GM21619 (cell line): Measurements from ENCODE around the gene NUDT8.
"Not testable (repeated sequence)": the region's sequence is repeated elsewhere in the genome, so short reads cannot be mapped to it uniquely, and the experiment has no call there.

ENCODE experiments used
- ATAC-seq: cut with Tn5 transposase; IDR thresholded peaks from one replicate; pipeline ENCODE4 v1.9.1; 2021; ENCODE audit not compliant: unreplicated experiment

NUDT8 gene

DNA sequence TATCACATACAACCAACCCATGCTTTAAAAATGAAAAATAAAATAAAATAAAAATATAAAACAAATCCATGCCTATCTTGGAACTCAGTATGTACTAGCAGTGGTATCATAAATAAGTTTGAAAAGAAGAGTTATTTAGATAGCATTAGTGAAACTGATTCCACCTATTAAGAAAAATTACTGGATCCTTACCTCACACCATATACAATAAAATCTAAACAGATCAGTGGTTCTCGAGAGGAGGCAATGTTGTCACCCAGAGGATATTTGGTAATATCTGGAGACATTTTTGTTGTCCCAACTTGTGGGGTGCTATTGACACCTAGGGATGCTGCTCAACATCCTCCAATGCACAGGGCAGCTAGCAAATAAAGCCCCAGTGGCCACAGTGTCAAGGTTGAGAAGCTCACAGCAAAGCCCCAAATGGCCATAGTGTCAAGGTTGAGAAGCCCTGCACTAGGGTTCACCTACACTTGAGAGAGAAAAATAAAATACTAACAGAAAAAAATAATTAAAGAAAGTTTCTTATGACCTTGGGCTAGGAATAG lies 32.9 kb downstream of the NUDT8 start:
- no peak for ATAC-seq

DNA sequence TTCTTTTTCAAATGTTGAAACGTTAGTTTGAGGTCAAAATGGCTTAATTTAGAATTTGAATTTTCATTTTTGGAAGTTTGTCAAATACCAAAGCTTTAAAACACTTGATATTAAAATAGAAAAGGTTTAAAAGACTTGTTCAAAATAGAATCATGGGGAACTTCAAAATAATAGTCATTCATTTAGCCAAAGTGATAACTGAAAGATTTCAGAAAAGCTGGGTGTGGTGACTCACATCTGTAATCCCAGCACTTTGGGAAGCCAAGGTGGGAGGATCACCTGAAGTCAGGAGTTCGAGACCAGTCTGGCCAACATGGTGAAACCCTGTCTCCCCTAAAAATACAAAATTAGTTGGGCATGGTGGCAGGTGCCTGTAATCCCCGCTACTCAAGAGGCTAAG lies 35.3 kb downstream of the NUDT8 start:
- ATAC-seq, result no peak

DNA sequence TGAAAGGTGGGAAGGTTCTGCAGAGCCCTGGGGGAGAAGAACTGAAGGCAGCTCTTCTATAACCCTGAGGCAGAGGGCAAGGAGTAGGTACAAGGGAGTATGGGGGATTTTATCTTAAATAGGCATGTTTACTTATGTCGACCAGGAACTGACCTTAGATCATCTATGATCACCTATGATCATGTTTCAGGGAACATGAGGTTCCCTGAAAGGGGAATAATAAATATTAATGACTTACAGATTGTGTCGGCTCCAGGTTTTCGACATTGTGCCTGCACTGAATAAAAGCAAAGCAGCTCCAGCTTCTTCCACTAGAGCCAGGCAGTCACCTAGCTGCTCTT lies 36.2 kb downstream of the NUDT8 start:
- ATAC-seq, result no peak

DNA sequence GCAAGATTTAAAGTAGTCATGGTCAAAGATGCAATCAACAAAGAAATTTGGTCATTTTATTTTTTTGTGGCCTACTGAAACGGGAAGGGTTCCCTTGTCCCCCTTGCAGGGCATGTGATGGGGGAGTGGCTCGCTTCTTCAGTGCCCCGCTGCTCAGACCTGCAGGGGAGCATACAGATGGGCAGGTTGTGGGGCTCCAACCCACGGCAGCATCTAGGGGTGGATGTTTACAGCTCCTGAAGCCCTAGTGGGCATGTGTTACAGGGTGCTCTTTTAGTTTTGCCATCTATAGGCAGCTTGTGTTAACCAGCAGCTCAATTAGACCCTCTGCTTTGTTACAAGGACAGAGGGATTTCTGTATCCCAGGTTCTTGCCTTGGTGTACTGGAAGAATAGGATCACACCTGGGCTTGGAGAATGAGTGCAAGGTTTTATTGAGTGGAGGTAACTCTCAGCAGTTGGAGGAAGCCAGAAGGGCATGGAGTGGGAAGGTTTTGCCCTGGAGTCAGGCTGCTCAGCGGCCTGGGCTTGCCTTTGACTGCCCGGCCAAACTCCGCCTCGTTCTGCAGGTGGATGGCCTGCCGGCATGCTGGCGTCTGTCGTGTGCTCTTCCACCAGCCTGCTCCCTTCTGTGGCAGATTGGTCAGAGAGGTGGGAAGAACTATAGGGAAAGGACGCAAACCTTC lies 36.7 kb downstream of the NUDT8 start:
- no peak for ATAC-seq

DNA sequence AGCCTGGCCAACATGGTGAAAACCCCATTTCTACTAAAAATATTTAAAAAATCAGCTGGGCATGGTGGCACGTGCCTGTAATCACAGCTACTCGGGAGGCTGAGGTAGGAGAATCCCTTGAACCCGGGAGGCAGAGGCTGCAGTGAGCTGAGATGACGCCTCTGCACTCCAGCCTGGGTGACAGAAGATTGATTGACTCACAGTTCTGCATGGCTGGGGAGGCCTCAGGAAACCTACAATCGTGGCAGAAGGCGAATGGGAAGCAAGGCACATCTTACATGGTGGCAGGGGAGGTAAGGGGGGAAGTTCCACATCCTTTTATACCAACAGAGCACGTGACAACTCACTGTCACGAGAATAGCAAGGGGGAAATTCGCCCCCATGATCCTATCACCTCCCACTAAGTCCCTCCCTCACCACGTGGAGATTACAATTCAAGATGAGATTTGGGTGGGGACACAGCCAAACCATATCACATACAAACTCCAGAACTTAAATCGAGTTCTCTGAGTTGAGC lies 40.8 kb downstream of the NUDT8 start:
- not testable (repeated sequence) for ATAC-seq

DNA sequence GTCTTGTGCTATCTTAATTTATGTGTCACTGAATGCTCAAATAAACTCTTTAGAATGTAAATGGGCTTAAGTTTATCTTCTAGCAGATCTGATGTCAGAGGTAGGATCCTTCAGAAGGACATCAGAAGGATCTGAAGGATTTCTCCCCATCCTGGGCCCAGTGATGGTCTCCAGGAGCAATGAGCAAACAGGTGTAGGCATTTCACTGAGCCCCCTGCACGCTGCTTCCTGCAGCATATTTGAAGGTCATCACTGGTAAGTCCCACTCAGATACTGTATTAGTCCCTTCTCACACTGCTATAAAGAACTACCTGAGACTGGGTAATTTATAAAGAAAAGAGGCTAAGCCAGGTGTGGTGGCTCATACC lies 41.6 kb downstream of the NUDT8 start:
- peak; percentile 26 for ATAC-seq

DNA sequence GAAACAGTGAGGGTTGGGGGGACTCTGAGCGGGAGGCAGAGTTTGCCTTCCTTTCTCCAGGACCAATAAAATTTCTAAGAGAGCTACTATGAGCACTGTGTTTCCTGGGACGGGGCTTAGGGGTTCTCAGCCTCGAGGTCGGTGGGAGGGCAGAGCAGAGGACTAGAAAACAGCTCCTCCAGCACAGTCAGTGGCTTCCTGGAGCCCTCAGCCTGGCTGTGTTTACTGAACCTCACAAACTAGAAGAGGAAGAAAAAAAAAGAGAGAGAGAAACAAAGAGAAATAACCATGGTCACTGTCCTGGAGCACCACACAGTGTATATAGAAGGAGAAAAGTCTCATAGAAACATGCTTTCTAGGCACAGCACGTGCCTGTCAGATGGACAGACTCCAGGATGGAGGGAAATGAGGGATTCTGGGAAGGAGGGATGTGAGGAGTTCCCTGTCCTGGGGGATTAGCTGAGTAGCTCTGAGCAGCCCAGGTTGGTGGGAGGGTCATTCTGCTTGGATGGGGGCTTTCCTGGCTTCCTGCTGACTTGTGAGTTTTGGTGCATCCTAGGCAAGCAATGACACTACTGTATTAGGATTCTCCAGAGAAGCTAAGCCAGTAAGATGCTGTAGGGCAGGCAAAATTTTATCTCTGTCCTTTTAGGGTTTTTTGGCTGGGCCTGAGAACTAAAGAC lies 43.0 kb downstream of the NUDT8 start:
- no peak for ATAC-seq

DNA sequence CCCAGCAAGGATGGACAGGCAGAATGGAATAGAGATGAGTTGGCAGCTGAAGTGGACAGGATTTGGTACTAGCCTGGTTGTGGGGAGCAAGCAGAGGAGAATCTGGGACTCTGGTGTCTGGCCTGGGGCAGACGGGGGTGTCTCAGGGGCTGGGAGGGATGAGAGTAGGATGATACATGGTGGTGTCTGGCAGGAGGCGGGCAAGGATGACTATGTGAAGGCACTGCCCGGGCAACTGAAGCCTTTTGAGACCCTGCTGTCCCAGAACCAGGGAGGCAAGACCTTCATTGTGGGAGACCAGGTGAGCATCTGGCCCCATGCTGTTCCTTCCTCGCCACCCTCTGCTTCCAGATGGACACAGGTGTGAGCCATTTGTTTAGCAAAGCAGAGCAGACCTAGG lies 43.8 kb downstream of the NUDT8 start:
- ATAC-seq, result no peak

DNA sequence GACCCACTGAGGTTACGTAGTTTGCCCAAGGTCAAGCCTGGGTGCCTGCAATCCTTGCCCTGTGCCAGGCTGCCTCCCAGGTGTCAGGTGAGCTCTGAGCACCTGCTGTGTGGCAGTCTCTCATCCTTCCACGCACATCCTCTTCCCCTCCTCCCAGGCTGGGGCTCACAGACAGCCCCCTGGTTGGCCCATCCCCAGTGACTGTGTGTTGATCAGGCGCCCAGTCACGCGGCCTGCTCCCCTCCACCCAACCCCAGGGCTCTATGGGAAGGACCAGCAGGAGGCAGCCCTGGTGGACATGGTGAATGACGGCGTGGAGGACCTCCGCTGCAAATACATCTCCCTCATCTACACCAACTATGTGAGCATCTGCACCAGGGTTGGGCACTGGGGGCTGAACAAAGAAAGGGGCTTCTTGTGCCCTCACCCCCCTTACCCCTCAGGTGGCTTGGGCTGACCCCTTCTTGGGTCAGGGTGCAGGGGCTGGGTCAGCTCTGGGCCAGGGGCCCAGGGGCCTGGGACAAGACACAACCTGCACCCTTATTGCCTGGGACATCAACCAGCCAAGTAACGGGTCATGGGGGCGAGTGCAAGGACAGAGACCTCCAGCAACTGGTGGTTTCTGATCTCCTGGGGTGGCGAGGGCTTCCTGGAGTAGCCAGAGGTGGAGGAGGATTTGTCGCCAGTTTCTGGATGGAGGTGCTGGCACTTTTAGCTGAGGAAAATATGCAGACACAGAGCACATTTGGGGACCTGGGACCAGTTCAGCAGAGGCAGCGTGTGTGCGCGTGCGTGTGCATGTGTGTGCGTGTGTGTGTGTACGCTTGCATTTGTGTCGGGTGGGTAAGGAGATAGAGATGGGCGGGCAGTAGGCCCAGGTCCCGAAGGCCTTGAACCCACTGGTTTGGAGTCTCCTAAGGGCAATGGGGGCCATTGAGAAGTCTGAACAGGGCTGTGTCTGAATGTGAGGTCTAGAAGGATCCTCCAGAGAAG lies 44.6 kb downstream of the NUDT8 start:
- no peak for ATAC-seq

DNA sequence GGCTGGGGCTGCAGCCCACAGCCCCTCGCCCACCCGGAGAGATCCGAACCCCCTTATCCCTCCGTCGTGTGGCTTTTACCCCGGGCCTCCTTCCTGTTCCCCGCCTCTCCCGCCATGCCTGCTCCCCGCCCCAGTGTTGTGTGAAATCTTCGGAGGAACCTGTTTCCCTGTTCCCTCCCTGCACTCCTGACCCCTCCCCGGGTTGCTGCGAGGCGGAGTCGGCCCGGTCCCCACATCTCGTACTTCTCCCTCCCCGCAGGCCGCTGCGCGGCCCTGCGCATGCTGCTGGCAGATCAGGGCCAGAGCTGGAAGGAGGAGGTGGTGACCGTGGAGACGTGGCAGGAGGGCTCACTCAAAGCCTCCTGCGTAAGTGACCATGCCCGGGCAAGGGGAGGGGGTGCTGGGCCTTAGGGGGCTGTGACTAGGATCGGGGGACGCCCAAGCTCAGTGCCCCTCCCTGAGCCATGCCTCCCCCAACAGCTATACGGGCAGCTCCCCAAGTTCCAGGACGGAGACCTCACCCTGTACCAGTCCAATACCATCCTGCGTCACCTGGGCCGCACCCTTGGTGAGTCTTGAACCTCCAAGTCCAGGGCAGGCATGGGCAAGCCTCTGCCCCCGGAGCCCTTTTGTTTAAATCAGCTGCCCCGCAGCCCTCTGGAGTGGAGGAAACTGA lies 45.4 kb downstream of the NUDT8 start:
- ATAC-seq, result no peak

DNA sequence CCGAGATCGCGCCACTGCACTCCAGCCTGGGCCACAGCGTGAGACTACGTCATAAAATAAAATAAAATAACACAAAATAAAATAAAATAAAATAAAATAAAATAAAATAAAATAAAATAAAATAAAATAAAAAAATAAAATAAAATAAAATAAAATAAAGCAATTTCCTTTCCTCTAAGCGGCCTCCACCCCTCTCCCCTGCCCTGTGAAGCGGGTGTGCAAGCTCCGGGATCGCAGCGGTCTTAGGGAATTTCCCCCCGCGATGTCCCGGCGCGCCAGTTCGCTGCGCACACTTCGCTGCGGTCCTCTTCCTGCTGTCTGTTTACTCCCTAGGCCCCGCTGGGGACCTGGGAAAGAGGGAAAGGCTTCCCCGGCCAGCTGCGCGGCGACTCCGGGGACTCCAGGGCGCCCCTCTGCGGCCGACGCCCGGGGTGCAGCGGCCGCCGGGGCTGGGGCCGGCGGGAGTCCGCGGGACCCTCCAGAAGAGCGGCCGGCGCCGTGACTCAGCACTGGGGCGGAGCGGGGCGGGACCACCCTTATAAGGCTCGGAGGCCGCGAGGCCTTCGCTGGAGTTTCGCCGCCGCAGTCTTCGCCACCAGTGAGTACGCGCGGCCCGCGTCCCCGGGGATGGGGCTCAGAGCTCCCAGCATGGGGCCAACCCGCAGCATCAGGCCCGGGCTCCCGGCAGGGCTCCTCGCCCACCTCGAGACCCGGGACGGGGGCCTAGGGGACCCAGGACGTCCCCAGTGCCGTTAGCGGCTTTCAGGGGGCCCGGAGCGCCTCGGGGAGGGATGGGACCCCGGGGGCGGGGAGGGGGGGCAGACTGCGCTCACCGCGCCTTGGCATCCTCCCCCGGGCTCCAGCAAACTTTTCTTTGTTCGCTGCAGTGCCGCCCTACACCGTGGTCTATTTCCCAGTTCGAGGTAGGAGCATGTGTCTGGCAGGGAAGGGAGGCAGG lies 46.2 kb downstream of the NUDT8 start, which contains the start of gene GSTP1:
GSTP1 (plus strand) TSS at position 566 of the 958 bp plus-strand sequence; CDS start at position 598, 32 bp downstream.
- ATAC-seq, result peak; percentile 48

DNA sequence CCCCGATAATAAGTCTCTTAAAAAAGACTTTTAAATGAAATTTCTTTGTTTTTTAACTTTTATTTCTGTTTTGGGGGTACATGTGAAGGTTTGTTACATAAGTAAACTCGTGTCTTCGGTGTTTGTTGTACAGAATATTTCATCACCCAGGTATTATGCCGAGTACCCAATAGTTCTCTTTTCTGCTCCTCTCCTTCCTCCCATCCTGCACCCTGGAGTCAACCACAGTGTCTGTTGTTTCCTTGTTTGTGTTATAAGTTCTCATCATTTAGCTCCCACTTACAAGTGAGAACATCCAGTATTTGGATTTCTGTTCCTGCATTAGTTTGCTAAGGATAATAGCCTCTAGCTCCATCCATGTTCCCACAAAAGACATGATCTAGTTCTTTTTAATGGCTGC lies 47.7 kb downstream of the NUDT8 start:
- no peak for ATAC-seq

DNA sequence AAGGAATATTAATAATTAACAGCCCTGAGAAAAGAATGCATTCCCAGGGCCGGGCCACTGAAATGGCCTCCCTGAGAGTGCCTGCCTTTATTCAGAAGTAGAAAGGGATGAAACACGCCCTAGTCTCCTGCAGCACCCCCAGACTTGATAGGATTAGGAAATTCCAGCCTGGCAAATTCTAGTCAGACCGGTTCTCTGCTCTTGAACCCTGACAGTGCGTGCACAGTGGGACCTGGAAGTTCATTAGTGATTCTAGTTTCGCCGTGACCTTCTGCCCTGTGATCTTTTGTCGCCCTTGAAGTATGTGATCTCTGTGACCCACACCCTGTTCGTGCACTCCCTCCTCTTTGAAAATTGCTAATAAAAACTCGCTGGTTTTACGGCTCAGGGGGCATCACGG lies 48.3 kb downstream of the NUDT8 start:
- ATAC-seq, result no peak

DNA sequence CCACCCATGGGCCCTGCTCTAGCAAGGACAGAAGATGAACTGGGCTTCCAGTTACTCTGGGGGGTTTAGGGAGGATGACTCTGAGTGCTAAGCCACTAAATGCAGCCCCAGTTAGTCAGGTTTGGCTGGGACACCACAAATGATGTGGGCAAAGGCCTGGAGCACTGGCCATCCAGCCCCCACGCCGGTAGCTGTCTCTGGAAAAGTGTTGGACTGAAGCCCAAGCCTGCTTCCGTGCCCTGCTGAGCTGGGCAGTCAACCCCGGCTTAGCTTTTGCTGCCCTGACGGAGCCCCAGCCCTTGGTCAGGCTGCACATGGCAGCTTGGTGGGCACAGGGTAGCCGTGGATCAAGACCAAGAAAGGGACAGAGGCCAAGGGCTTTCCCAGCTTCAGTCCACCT lies 51.8 kb downstream of the NUDT8 start:
- ATAC-seq, result no peak
